ENCODE data around the gene DUSP5.

Gene DUSP5

DNA sequence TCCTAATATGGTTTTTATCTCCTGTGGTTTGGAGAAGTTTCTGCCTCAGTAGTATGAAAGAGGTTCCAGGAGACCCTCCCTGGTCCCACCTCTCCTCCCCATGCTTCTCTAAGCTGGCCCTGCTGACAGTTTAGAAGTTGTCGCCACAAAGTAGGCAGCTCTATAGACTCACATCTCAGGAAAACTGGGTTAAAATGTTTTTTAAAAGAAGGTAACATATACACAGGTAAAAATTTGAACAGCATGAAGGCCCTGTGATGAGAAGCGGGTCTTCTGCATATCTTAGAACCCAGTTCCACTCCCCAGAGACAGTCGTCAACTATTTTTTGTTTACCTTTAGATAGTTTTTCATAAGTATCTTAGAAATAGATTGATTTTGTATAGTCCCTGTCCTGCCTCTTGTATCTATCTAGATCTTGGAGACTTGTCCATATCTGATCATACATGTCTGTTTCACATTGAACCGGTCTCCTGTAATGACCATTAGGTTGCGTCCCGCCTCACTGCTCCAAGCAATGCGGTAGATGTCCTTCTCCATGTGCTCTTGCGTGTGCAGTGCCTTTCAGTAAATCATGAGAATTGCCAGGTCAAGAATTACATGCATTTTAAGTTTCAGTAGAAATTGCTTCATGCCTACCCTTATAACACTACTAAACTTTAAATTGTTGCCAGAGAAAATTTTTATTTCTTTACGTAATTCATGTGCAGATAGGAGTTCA is 2.2 kb downstream of the DUSP5 start:
- TF ChIP-seq FOXP2 (optimal IDR thresholded peaks at IDR 0.05; ENCODE audit: borderline replicate concordance, extremely low read depth, extremely low read length, insufficient read depth) = no peak
- TF ChIP-seq, protein P1, sequence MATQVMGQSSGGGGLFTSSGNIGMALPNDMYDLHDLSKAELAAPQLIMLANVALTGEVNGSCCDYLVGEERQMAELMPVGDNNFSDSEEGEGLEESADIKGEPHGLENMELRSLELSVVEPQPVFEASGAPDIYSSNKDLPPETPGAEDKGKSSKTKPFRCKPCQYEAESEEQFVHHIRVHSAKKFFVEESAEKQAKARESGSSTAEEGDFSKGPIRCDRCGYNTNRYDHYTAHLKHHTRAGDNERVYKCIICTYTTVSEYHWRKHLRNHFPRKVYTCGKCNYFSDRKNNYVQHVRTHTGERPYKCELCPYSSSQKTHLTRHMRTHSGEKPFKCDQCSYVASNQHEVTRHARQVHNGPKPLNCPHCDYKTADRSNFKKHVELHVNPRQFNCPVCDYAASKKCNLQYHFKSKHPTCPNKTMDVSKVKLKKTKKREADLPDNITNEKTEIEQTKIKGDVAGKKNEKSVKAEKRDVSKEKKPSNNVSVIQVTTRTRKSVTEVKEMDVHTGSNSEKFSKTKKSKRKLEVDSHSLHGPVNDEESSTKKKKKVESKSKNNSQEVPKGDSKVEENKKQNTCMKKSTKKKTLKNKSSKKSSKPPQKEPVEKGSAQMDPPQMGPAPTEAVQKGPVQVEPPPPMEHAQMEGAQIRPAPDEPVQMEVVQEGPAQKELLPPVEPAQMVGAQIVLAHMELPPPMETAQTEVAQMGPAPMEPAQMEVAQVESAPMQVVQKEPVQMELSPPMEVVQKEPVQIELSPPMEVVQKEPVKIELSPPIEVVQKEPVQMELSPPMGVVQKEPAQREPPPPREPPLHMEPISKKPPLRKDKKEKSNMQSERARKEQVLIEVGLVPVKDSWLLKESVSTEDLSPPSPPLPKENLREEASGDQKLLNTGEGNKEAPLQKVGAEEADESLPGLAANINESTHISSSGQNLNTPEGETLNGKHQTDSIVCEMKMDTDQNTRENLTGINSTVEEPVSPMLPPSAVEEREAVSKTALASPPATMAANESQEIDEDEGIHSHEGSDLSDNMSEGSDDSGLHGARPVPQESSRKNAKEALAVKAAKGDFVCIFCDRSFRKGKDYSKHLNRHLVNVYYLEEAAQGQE (IDR thresholded peaks at IDR 0.05; ENCODE audit: insufficient read depth in 1 of 2, low read depth in 2 of 2, low read length in 2 of 2) = no peak
- TF ChIP-seq POLR2AphosphoS5 (IDR thresholded peaks at IDR 0.05; ENCODE audit: low read depth, low read length) = no peak
- TF ChIP-seq TAF1 (IDR thresholded peaks at IDR 0.05; ENCODE audit: borderline replicate concordance, insufficient read depth, low read length) = no peak
- no peak for TF ChIP-seq SIN3A (IDR thresholded peaks at IDR 0.05; ENCODE audit: borderline replicate concordance, insufficient read depth, low read length)

DNA sequence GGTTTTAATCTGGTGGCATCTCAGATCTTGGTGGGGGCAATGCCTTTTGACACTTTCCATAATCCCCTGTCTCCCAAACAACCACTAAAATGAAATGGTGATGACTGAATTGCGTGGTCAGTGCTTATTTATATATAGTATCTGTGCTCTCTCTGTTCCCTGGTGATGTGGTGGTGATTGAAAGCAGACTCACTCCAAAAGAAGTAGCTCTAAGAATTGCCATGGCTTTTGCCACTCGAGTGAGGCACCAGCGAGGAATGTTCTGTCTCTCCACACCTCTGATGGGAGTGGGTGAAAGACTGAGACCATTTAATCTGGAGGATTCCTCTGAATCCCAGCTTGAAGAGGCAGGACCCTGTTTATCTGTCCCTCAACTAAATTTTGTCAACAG is 2.8 kb downstream of the DUSP5 start:
- TF ChIP-seq POLR2AphosphoS5 (IDR thresholded peaks at IDR 0.05; ENCODE audit: low read depth, low read length) (no peak), SIN3A (IDR thresholded peaks at IDR 0.05; ENCODE audit: borderline replicate concordance, insufficient read depth, low read length) (no peak), TAF1 (IDR thresholded peaks at IDR 0.05; ENCODE audit: borderline replicate concordance, insufficient read depth, low read length) (no peak)
- TF ChIP-seq, protein P1 (IDR thresholded peaks at IDR 0.05; ENCODE audit: insufficient read depth in 1 of 2, low read depth in 2 of 2, low read length in 2 of 2) = no peak

DNA sequence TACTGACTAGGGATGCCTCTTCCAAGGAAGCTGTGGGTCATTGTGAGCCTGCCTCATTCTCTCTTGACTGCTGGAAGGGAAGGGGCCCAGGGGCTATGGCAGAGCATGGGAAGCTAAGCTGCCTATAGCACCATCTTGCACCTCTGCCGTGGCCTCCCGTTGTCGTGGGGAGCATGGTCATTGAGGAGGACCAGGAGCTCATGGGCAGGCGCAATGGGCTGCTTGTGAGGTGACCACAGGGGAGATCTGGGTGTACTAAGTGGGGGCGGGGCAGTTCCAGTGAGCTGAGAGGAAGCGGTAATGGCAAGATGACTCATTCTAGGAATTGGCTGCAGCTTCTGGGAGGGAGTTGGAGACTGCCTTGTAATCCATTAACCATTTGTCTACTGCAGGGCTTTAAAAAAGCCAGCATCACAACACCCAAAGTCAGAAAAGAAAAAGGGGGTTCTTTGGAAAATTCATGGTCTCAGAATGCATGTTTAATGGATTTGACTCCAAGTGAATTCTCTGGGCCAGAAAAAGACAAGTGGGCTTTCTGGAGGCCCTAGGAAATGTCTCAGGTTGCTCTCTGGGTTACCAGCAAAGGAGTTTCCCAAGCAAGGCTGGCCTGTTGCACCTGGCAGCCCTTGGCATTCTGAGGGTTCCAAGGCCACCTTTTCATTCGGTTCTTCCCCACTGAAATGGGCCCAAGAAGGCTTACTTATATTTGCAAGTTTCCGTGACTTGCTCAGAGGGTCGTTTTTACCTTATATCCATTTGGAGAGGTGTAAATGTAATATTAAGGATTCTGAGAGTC is 3.6 kb downstream of the DUSP5 start:
- TF ChIP-seq FOXP2 (optimal IDR thresholded peaks at IDR 0.05; ENCODE audit: borderline replicate concordance, extremely low read depth, extremely low read length, insufficient read depth) (peak; percentile 41), SIN3A (IDR thresholded peaks at IDR 0.05; ENCODE audit: borderline replicate concordance, insufficient read depth, low read length) (0 out of 2 replicates have a peak, but pooled peaks have one; percentile 30), TAF1 (IDR thresholded peaks at IDR 0.05; ENCODE audit: borderline replicate concordance, insufficient read depth, low read length) (no peak), POLR2AphosphoS5 (IDR thresholded peaks at IDR 0.05; ENCODE audit: low read depth, low read length) (peak; percentile 28; the same call in 1 of the 2 replicates)
- TF ChIP-seq, protein P1 (IDR thresholded peaks at IDR 0.05; ENCODE audit: insufficient read depth in 1 of 2, low read depth in 2 of 2, low read length in 2 of 2) = 0 out of 4 replicates have a peak, but pooled peaks of 1 of the 2 experiments have one; percentile 6

DNA sequence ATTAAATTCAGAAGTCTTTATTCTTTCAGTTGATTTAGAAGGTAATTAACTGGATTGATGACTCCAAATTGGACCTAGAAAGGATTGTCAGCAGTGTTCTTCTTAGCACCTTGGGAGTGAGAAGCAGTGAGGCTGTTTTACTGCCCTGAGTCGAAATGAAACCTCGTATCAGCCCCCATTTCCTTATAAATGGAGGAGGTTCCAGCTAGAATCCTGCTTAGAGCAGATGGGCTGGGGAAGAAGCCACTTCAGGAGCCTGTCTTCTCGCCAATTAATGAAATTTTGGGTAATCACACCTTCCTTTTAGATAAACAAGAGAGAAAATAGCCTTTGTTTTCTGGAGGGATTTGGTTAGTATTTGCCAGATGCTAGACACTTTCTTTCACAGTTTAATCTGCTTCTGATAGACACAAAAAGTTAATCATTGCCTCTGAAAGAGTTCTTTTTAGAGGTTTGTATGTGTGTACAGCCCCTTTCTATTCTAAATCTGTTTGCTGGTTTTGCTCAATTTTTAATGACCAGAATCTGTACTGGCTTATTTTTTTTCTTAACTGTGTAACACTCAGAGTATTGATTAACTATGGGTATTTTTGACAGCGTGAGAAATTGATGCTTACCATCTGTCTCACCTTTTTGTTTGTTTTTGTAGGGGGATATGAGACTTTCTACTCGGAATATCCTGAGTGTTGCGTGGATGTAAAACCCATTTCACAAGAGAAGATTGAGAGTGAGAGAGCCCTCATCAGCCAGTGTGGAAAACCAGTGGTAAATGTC is 4.6 kb downstream of the DUSP5 start:
- TF ChIP-seq SIN3A (IDR thresholded peaks at IDR 0.05; ENCODE audit: borderline replicate concordance, insufficient read depth, low read length) (no peak), TAF1 (IDR thresholded peaks at IDR 0.05; ENCODE audit: borderline replicate concordance, insufficient read depth, low read length) (no peak), POLR2AphosphoS5 (IDR thresholded peaks at IDR 0.05; ENCODE audit: low read depth, low read length) (no peak), FOXP2 (optimal IDR thresholded peaks at IDR 0.05; ENCODE audit: borderline replicate concordance, extremely low read depth, extremely low read length, insufficient read depth) (no peak)
- TF ChIP-seq, protein P1 (IDR thresholded peaks at IDR 0.05; ENCODE audit: insufficient read depth in 1 of 2, low read depth in 2 of 2, low read length in 2 of 2) = no peak
